Measurements from ENCODE around the gene FARS2. TPM values are rescaled to one million over a fixed set of nuclear protein-coding genes. Genes with fewer than 3 reads are reported as not detected.

FARS2 gene
- total RNA-seq, 1 experiment from 2014 or later, result 13.8 TPM

GRCh38 chr6:5433324-5433723 is 172.0 kb downstream of the FARS2 start:
- POLR2A ChIA-PET, result no interaction called here
- Histone ChIP-seq H3K9me3 (ENCODE audit: control insufficient read depth in 1 of 2, insufficient read depth in 1 of 2, low read depth in 1 of 2, low read length in 2 of 2) (no peaks in the 10 kb centered on the region), H3K79me2 (ENCODE audit: insufficient read depth, low read length) (no peaks in the 10 kb centered on the region), H3K27me3 (ENCODE audit: insufficient read depth, low read length) (no peaks in the 10 kb centered on the region), H2AFZ (ENCODE audit: low read depth, low read length, poor library complexity, severe bottlenecking) (no peak overlapping the region), H3K9ac (ENCODE audit: low read length) (no peak overlapping the region), H3K9me2 (ENCODE audit: insufficient read depth) (no peaks in the 10 kb centered on the region), H3K27ac (ENCODE audit: low read depth, low read length) (no peak overlapping the region), H3K36me3 (ENCODE audit: control insufficient read depth in 1 of 2, insufficient read depth in 2 of 2, low read length in 2 of 2) (no peaks in the 10 kb centered on the region), H4K20me1 (ENCODE audit: insufficient read depth) (no peaks in the 10 kb centered on the region), H3K4me3 (replicated peaks in 1 of 2; ENCODE audit: low read depth in 1 of 2, low read length in 2 of 2) (no peak overlapping the region), H3K4me1 (ENCODE audit: control insufficient read depth in 1 of 2, insufficient read depth in 2 of 2, low read length in 2 of 2) (no peaks in the 10 kb centered on the region), H3K4me2 (ENCODE audit: low read length) (no peak overlapping the region)
- no TSS peak for BruUV-seq (replicated peaks)
- CTCF ChIA-PET, result no interaction called here
- ATAC-seq, result no peak
- TF ChIP-seq POLR2A (IDR thresholded peaks at IDR 0.05; ENCODE audit: borderline replicate concordance, extremely low read depth, insufficient read depth, insufficient read length) (no peak), TCF7L2 (IDR thresholded peaks at IDR 0.05; ENCODE audit: borderline replicate concordance, extremely low read depth, insufficient read depth, insufficient read length) (no peak), YY1 (IDR thresholded peaks at IDR 0.05; ENCODE audit: extremely low read depth, insufficient replicate concordance, low read depth, low read length) (no peak), MAX (IDR thresholded peaks at IDR 0.05) (no peak), CBX3 (IDR thresholded peaks at IDR 0.05; ENCODE audit: low read depth) (no peak), POLR2AphosphoS5 (IDR thresholded peaks at IDR 0.05; ENCODE audit: low read depth, low read length) (no peak), RAD21 (IDR thresholded peaks at IDR 0.05; ENCODE audit: low read depth) (no peak), SP1 (IDR thresholded peaks at IDR 0.05; ENCODE audit: low read depth) (no peak), JUND (IDR thresholded peaks at IDR 0.05) (no peak), ELF1 (IDR thresholded peaks at IDR 0.05; ENCODE audit: borderline replicate concordance, low read depth) (no peak), REST (IDR thresholded peaks at IDR 0.05; ENCODE audit: low read depth) (no peak)
- no peak for DNase-seq (ENCODE audit: low read depth, low spot score)
- RAD21 ChIA-PET (ENCODE audit: low non-redundant PET in 1 of 2, low total read pairs in 2 of 2, uncharacterized antibody in 2 of 2, unreplicated experiment in 2 of 2), result no interaction called here
- intact Hi-C loops (cut with micrococcal nuclease), result no loop called here

Data from HCT116 (cell line).